ENCODE measurements around the gene PRKN. TPM values are rescaled to one million over a fixed set of nuclear protein-coding genes. Genes with fewer than 3 reads are reported as not detected.

The PRKN gene
- polyA plus RNA-seq, 1 donor from 2014 or later: 1.2 TPM

DNA sequence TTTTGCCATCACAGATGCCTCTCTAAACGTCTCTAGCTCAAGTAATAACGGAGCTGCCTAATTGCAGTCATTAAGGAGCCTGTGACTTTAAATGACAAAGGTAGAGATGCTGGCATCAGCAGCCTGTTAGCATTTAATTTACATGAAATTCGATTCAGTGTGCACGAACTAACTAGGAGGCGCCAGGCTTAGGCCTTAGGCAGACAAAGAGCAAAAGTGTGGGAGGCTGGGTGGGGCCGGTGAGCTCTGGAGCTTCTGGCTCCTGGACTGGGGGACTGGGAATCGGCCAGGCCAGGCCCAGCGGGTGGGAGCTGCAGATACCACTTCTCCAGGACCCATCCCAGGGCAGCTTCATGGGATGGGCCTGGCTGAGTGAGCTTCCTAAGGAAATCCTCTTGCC is 1283.7 kb downstream of the PRKN start:
- Histone ChIP-seq H3F3A (ENCODE audit: insufficient read depth, low read length, poor library complexity, severe bottlenecking) (peaks cover 7% of the 10 kb centered on the region), H3K4me2 (ENCODE audit: low read length) (no peak overlapping the region), H3K27ac (ENCODE audit: low read length) (peak overlapping the region; percentile 50), H3K79me2 (replicated peaks; ENCODE audit: insufficient read depth, low read length) (no peaks in the 10 kb centered on the region), H3K4me3 (ENCODE audit: low read length) (peak overlapping the region; percentile 27), H3K9me2 (ENCODE audit: insufficient read depth, low read length) (no peaks in the 10 kb centered on the region), H3K9ac (ENCODE audit: low read length) (peak overlapping the region; percentile 8), H3K27me3 (ENCODE audit: insufficient read depth, low read depth, low read length) (no peaks in the 10 kb centered on the region), H3K9me3 (ENCODE audit: low read length) (no peaks in the 10 kb centered on the region), H2AFZ (ENCODE audit: low read depth, low read length) (no peak overlapping the region), H3K36me3 (ENCODE audit: insufficient read depth, low read length) (no peaks in the 10 kb centered on the region), H4K20me1 (ENCODE audit: insufficient read depth) (no peaks in the 10 kb centered on the region)
- TF ChIP-seq SMC3 (conservative IDR thresholded peaks at IDR 0.05; ENCODE audit: poor library complexity) (no peak), RAD21 (conservative IDR thresholded peaks at IDR 0.05) (no peak), EZH2 (IDR thresholded peaks at IDR 0.05; ENCODE audit: borderline replicate concordance, insufficient read depth, low read length, poor library complexity, severe bottlenecking) (no peak), MXI1 (conservative IDR thresholded peaks at IDR 0.05; ENCODE audit: poor library complexity, severe bottlenecking) (no peak), POLR2AphosphoS5 (IDR thresholded peaks at IDR 0.05) (no peak), TAF1 (IDR thresholded peaks at IDR 0.05; ENCODE audit: low read depth) (no peak)
- TF ChIP-seq, protein P1, sequence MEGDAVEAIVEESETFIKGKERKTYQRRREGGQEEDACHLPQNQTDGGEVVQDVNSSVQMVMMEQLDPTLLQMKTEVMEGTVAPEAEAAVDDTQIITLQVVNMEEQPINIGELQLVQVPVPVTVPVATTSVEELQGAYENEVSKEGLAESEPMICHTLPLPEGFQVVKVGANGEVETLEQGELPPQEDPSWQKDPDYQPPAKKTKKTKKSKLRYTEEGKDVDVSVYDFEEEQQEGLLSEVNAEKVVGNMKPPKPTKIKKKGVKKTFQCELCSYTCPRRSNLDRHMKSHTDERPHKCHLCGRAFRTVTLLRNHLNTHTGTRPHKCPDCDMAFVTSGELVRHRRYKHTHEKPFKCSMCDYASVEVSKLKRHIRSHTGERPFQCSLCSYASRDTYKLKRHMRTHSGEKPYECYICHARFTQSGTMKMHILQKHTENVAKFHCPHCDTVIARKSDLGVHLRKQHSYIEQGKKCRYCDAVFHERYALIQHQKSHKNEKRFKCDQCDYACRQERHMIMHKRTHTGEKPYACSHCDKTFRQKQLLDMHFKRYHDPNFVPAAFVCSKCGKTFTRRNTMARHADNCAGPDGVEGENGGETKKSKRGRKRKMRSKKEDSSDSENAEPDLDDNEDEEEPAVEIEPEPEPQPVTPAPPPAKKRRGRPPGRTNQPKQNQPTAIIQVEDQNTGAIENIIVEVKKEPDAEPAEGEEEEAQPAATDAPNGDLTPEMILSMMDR (IDR thresholded peaks at IDR 0.05; ENCODE audit: poor library complexity, severe bottlenecking): no peak
- TF ChIP-seq, protein P2, sequence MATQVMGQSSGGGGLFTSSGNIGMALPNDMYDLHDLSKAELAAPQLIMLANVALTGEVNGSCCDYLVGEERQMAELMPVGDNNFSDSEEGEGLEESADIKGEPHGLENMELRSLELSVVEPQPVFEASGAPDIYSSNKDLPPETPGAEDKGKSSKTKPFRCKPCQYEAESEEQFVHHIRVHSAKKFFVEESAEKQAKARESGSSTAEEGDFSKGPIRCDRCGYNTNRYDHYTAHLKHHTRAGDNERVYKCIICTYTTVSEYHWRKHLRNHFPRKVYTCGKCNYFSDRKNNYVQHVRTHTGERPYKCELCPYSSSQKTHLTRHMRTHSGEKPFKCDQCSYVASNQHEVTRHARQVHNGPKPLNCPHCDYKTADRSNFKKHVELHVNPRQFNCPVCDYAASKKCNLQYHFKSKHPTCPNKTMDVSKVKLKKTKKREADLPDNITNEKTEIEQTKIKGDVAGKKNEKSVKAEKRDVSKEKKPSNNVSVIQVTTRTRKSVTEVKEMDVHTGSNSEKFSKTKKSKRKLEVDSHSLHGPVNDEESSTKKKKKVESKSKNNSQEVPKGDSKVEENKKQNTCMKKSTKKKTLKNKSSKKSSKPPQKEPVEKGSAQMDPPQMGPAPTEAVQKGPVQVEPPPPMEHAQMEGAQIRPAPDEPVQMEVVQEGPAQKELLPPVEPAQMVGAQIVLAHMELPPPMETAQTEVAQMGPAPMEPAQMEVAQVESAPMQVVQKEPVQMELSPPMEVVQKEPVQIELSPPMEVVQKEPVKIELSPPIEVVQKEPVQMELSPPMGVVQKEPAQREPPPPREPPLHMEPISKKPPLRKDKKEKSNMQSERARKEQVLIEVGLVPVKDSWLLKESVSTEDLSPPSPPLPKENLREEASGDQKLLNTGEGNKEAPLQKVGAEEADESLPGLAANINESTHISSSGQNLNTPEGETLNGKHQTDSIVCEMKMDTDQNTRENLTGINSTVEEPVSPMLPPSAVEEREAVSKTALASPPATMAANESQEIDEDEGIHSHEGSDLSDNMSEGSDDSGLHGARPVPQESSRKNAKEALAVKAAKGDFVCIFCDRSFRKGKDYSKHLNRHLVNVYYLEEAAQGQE (IDR thresholded peaks at IDR 0.05; ENCODE audit: borderline replicate concordance): no peak

DNA sequence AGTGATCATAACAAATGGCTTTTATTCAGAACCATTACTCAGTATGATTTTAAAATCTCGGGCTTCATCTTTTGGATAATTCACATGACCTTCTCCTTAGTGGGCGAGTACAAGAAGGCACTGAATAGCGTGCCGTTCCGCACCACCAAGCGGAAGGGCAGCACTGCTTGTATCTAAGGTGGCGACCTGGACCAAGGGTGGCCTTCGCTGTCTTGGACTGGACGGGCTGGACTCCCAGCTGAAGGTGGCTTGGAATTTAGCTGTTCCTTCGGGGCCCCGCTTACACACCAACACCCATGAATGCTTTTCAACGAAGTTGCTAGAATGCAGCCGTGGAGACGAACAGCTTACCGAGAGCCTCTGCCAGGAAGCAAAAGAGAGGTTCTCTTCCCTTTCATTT is 1285.1 kb downstream of the PRKN start:
- H3K9ac ChIP-seq (ENCODE audit: low read length): no peak overlapping the region
- H4K20me1 ChIP-seq (ENCODE audit: insufficient read depth): no peaks in the 10 kb centered on the region
- no peaks in the 10 kb centered on the region for H3K27me3 ChIP-seq (ENCODE audit: insufficient read depth, low read depth, low read length)
- peaks cover 7% of the 10 kb centered on the region for H3F3A ChIP-seq (ENCODE audit: insufficient read depth, low read length, poor library complexity, severe bottlenecking)
- no peaks in the 10 kb centered on the region for H3K79me2 ChIP-seq (replicated peaks; ENCODE audit: insufficient read depth, low read length)
- no peaks in the 10 kb centered on the region for H3K9me2 ChIP-seq (ENCODE audit: insufficient read depth, low read length)
- no peak overlapping the region for H2AFZ ChIP-seq (ENCODE audit: low read depth, low read length)
- TF ChIP-seq TAF1 (IDR thresholded peaks at IDR 0.05; ENCODE audit: low read depth) (no peak), EZH2 (IDR thresholded peaks at IDR 0.05; ENCODE audit: borderline replicate concordance, insufficient read depth, low read length, poor library complexity, severe bottlenecking) (no peak), SMC3 (conservative IDR thresholded peaks at IDR 0.05; ENCODE audit: poor library complexity) (no peak), MXI1 (conservative IDR thresholded peaks at IDR 0.05; ENCODE audit: poor library complexity, severe bottlenecking) (no peak)
- TF ChIP-seq, protein P2 (IDR thresholded peaks at IDR 0.05; ENCODE audit: borderline replicate concordance): no peak
- TF ChIP-seq, protein P1 (IDR thresholded peaks at IDR 0.05; ENCODE audit: poor library complexity, severe bottlenecking): no peak
- H3K4me2 ChIP-seq (ENCODE audit: low read length): no peak overlapping the region
- H3K4me3 ChIP-seq (ENCODE audit: low read length): no peak overlapping the region
- no peaks in the 10 kb centered on the region for H3K36me3 ChIP-seq (ENCODE audit: insufficient read depth, low read length)
- H3K27ac ChIP-seq (ENCODE audit: low read length): no peak overlapping the region
- H3K9me3 ChIP-seq (ENCODE audit: low read length): no peaks in the 10 kb centered on the region

Measured in neural cell (in vitro differentiated cells).